Heart left ventricle (tissue), 13 donors: ENCODE data around the gene LELP1.

Experiments used
- CTCF ChIP-seq, 12 donors: fragments of 200-600 bp; sonication (generic) in 4 of 12; IDR thresholded peaks; one replicate each; pipeline versions ENCODE4 v1.5.0 to v1.8.0; 2018 to 2022; ENCODE audit warnings: antibody characterized with exemption in 12 of 12, mild to moderate bottlenecking in 5 of 12
- POLR2A ChIP-seq, 2 donors: fragments of 450-650 bp; IDR thresholded peaks; one replicate each; pipeline ENCODE4 v1.6.1; 2017; ENCODE audit warnings: antibody characterized with exemption in 2 of 2, mild to moderate bottlenecking in 2 of 2, moderate library complexity in 2 of 2
- donor health status: ischemic (EF 13 %, LVEDD 7.1; RV severe dilation, severe dysfunction).
- donor health status: DM: no; HTN: yes; CAD: no.
- donor health status: DM: no; HTN: no; CAD: no.
- donor health status: ischemic (EF 25% LVEDD 6.9; RV normal size, moderate dysfunction).
- donor health status: ischemic (EF 25% LVEDD 5.7; RV mildly dilated, moderate dysfunction).
- donor health status: ischemic (EF 35%, LVEDD 5.7; RV mildly dilated, moderate dysfunction).
- donor health status: nonischemic (EF 11% LVEDD 7.7; RV severe dilation, severe dysfunction).
- donor health status: DM: yes; HTN: yes; CAD: no.
- donor health status: PGD.
- donor health status: ischemic (EF 29% LVEDD 5.4; RV normal size, mild dysfunction).
- donor health status: nonischemic (EF 23%, LVEDD 6.1; RV moderate dilation, normal function).

- TF ChIP-seq CTCF (IDR thresholded peaks at IDR 0.05) = no peak
- no peak for TF ChIP-seq POLR2A (IDR thresholded peaks at IDR 0.05)
Measured at GRCh38 chr1:153202006-153202405, 1.2 kb upstream of the LELP1 start.
